Measurements from ENCODE around the gene GRHPR. TPM values are rescaled to one million over a fixed set of nuclear protein-coding genes. Genes with fewer than 3 reads are reported as not detected.

The GRHPR gene
- polyA plus RNA-seq (ENCODE audit: insufficient read length in 12 of 12), result 100 to 1,000 TPM in 6 of 12 donors, 10 to 100 TPM in 5, not detected in 1; 79.8 to 113 (median 101) TPM
- long read RNA-seq, donor 1, full-length matches to known transcripts, result 53 of 65 reads
- long read RNA-seq, donor 1, partial matches to known transcripts, result 7 of 65 reads
- long read RNA-seq, donor 1, other reads (novel, unspliced or antisense), result 5 of 65 reads
- long read RNA-seq, donor 2, full-length matches to known transcripts, result 89 of 116 reads
- long read RNA-seq, donor 2, partial matches to known transcripts, result 20 of 116 reads
- long read RNA-seq, donor 2, other reads (novel, unspliced or antisense), result 7 of 116 reads
- long read RNA-seq, donor 3, transcript GRHPR-204 (4 exons, 1,893 nt), result minor isoform, 6 of 34 reads
- long read RNA-seq, donor 3, transcript GRHPR-201 (9 exons, 1,280 nt), result major isoform, 13 of 34 reads
- long read RNA-seq, donor 3, partial matches to known transcripts, result 6 of 34 reads
- long read RNA-seq, donor 3, other reads (novel, unspliced or antisense), result 0 of 34 reads
- long read RNA-seq, donor 4, full-length matches to known transcripts, result 25 of 25 reads
- long read RNA-seq, donor 4, partial matches to known transcripts, result 0 of 25 reads
- long read RNA-seq, donor 4, other reads (novel, unspliced or antisense), result 0 of 25 reads
- long read RNA-seq, donor 5, result 0 reads
- long read RNA-seq, donor 6, full-length matches to known transcripts, result 39 of 39 reads
- long read RNA-seq, donor 6, partial matches to known transcripts, result 0 of 39 reads
- long read RNA-seq, donor 6, other reads (novel, unspliced or antisense), result 0 of 39 reads
- long read RNA-seq, donor 7, full-length matches to known transcripts, result 36 of 36 reads
- long read RNA-seq, donor 7, partial matches to known transcripts, result 0 of 36 reads
- long read RNA-seq, donor 7, other reads (novel, unspliced or antisense), result 0 of 36 reads
- long read RNA-seq, donor 8, full-length matches to known transcripts, result 75 of 75 reads
- long read RNA-seq, donor 8, partial matches to known transcripts, result 0 of 75 reads
- long read RNA-seq, donor 8, other reads (novel, unspliced or antisense), result 0 of 75 reads
- long read RNA-seq, donor 9, full-length matches to known transcripts, result 41 of 52 reads
- long read RNA-seq, donor 9, partial matches to known transcripts, result 11 of 52 reads
- long read RNA-seq, donor 9, other reads (novel, unspliced or antisense), result 0 of 52 reads
- long read RNA-seq, donor 10, full-length matches to known transcripts, result 51 of 51 reads
- long read RNA-seq, donor 10, partial matches to known transcripts, result 0 of 51 reads
- long read RNA-seq, donor 10, other reads (novel, unspliced or antisense), result 0 of 51 reads
- long read RNA-seq, donor 11, full-length matches to known transcripts, result 62 of 83 reads
- long read RNA-seq, donor 11, partial matches to known transcripts, result 21 of 83 reads
- long read RNA-seq, donor 11, other reads (novel, unspliced or antisense), result 0 of 83 reads

GRCh38 chr9:37422289-37423104 is at the start of gene GRHPR:
Gene GRHPR, plus strand, starts transcription at chr9:37422696. Its CDS starts 55 bp downstream, at chr9:37422751.
- DNase-seq, result peak; percentile 87

GRCh38 chr9:37372839-37373238 is 49.7 kb upstream of the GRHPR start:
- DNase-seq, result no peak

GRCh38 chr9:37373621-37374020 is 48.9 kb upstream of the GRHPR start:
- no peak for DNase-seq

GRCh38 chr9:37374892-37375291 is 47.6 kb upstream of the GRHPR start:
- no peak for DNase-seq

GRCh38 chr9:37377688-37378612 is 44.5 kb upstream of the GRHPR start:
- DNase-seq, result no peak

GRCh38 chr9:37378613-37379004 is 43.9 kb upstream of the GRHPR start:
- DNase-seq, result no peak

- DNase-seq, result no peak
Measured at GRCh38 chr9:37379835-37380234, 42.7 kb upstream of the GRHPR start.

- no peak for DNase-seq
Measured at GRCh38 chr9:37380570-37380969, 41.9 kb upstream of the GRHPR start.

GRCh38 chr9:37381094-37381741 is 41.3 kb upstream of the GRHPR start:
- no peak for DNase-seq

GRCh38 chr9:37382161-37382981 is 40.1 kb upstream of the GRHPR start:
- no peak for DNase-seq

- no peak for DNase-seq
Measured at GRCh38 chr9:37382982-37383357, 39.5 kb upstream of the GRHPR start.

GRCh38 chr9:37383393-37383792 is 39.1 kb upstream of the GRHPR start:
- no peak for DNase-seq

GRCh38 chr9:37383876-37384746 is 38.4 kb upstream of the GRHPR start:
- no peak for DNase-seq

- no peak for DNase-seq
Measured at GRCh38 chr9:37385286-37385685, 37.2 kb upstream of the GRHPR start.

GRCh38 chr9:37386988-37387387 is 35.5 kb upstream of the GRHPR start:
- no peak for DNase-seq

GRCh38 chr9:37390759-37391158 is 31.7 kb upstream of the GRHPR start:
- DNase-seq, result no peak

GRCh38 chr9:37392272-37392671 is 30.2 kb upstream of the GRHPR start:
- DNase-seq, result no peak

All from muscle of arm (tissue), 14 donors.